Rectal smooth muscle tissue (tissue), 1 donor: ENCODE measurements around the gene LTB4R.

Experiments used
- H3K27ac ChIP-seq: one replicate; pipeline ENCODE4 v1.7.0; 2013; ENCODE audit warnings: low read depth, low read length, inconsistent platforms
- H3K27me3 ChIP-seq: one replicate; pipeline ENCODE4 v1.7.0; 2013; ENCODE audit warnings: low read length; ENCODE audit not compliant: control insufficient read depth, insufficient read depth
- H3K36me3 ChIP-seq: one replicate; pipeline ENCODE4 v1.7.0; 2013; ENCODE audit warnings: low read length; ENCODE audit not compliant: control insufficient read depth, insufficient read depth
- H3K4me1 ChIP-seq: one replicate; pipeline ENCODE4 v1.7.0; 2013; ENCODE audit warnings: low read length; ENCODE audit not compliant: control insufficient read depth, insufficient read depth
- H3K4me3 ChIP-seq: one replicate; pipeline ENCODE4 v1.7.0; 2013; ENCODE audit warnings: low read length
- H3K9ac ChIP-seq: one replicate; pipeline ENCODE4 v1.7.0; 2013; ENCODE audit warnings: low read length

LTB4R gene

GRCh38 chr14:24282736-24283135, 28.6 kb upstream of the LTB4R start:
- Histone ChIP-seq H3K9ac (no peak overlapping the region), H3K27me3 (no peaks in the 10 kb centered on the region), H3K27ac (no peak overlapping the region), H3K36me3 (no peaks in the 10 kb centered on the region), H3K4me1 (no peaks in the 10 kb centered on the region), H3K4me3 (no peak overlapping the region)

- Histone ChIP-seq H3K27ac (no peak overlapping the region), H3K9ac (no peak overlapping the region), H3K4me3 (no peak overlapping the region), H3K27me3 (no peaks in the 10 kb centered on the region), H3K4me1 (no peaks in the 10 kb centered on the region), H3K36me3 (no peaks in the 10 kb centered on the region)
These were observed 27.4 kb upstream of the LTB4R start for GRCh38 chr14:24283796-24284460.

GRCh38 chr14:24284501-24285035, 26.7 kb upstream of the LTB4R start:
- Histone ChIP-seq H3K9ac (no peak overlapping the region), H3K4me1 (no peaks in the 10 kb centered on the region)

GRCh38 chr14:24285351-24285750, 26.0 kb upstream of the LTB4R start:
- Histone ChIP-seq H3K27me3 (no peaks in the 10 kb centered on the region), H3K4me3 (no peak overlapping the region), H3K4me1 (no peaks in the 10 kb centered on the region), H3K9ac (no peak overlapping the region), H3K36me3 (peaks cover 9% of the 10 kb centered on the region), H3K27ac (no peak overlapping the region)

More at GRCh38 chr14:24284501-24285035, 26.7 kb upstream of the LTB4R start:
- peaks cover 3% of the 10 kb centered on the region for H3K36me3 ChIP-seq
- H3K4me3 ChIP-seq = no peak overlapping the region
- H3K27me3 ChIP-seq = no peaks in the 10 kb centered on the region
- H3K27ac ChIP-seq = no peak overlapping the region

- H3K27me3 ChIP-seq = no peaks in the 10 kb centered on the region
- no peak overlapping the region for H3K9ac ChIP-seq
- no peaks in the 10 kb centered on the region for H3K4me1 ChIP-seq
- H3K27ac ChIP-seq = no peak overlapping the region
- H3K36me3 ChIP-seq = peaks cover 26% of the 10 kb centered on the region
- no peak overlapping the region for H3K4me3 ChIP-seq
These were observed 24.3 kb upstream of the LTB4R start for GRCh38 chr14:24286996-24287395.

- Histone ChIP-seq H3K27ac (no peak overlapping the region), H3K4me1 (no peaks in the 10 kb centered on the region), H3K36me3 (peaks cover 34% of the 10 kb centered on the region), H3K27me3 (no peaks in the 10 kb centered on the region), H3K9ac (no peak overlapping the region), H3K4me3 (no peak overlapping the region)
These were observed 21.5 kb upstream of the LTB4R start for GRCh38 chr14:24289649-24290280.

GRCh38 chr14:24290746-24291145, 20.6 kb upstream of the LTB4R start:
- Histone ChIP-seq H3K9ac (no peak overlapping the region), H3K4me3 (no peak overlapping the region), H3K36me3 (peaks cover 38% of the 10 kb centered on the region), H3K27me3 (no peaks in the 10 kb centered on the region), H3K4me1 (no peaks in the 10 kb centered on the region), H3K27ac (no peak overlapping the region)

- H3K36me3 ChIP-seq = peaks cover 47% of the 10 kb centered on the region
These were observed 19.7 kb upstream of the LTB4R start for GRCh38 chr14:24291446-24292117.

GRCh38 chr14:24292118-24292807, 19.0 kb upstream of the LTB4R start:
- Histone ChIP-seq H3K4me1 (no peaks in the 10 kb centered on the region), H3K4me3 (no peak overlapping the region), H3K9ac (no peak overlapping the region), H3K36me3 (peaks cover 47% of the 10 kb centered on the region), H3K27ac (no peak overlapping the region), H3K27me3 (no peaks in the 10 kb centered on the region)

More at GRCh38 chr14:24291446-24292117, 19.7 kb upstream of the LTB4R start:
- Histone ChIP-seq H3K4me3 (no peak overlapping the region), H3K27ac (no peak overlapping the region), H3K27me3 (no peaks in the 10 kb centered on the region), H3K9ac (no peak overlapping the region), H3K4me1 (no peaks in the 10 kb centered on the region)

GRCh38 chr14:24293525-24293924, 17.8 kb upstream of the LTB4R start:
- H3K36me3 ChIP-seq = peaks cover 47% of the 10 kb centered on the region
- no peak overlapping the region for H3K9ac ChIP-seq
- no peaks in the 10 kb centered on the region for H3K27me3 ChIP-seq
- no peaks in the 10 kb centered on the region for H3K4me1 ChIP-seq
- H3K4me3 ChIP-seq = no peak overlapping the region
- no peak overlapping the region for H3K27ac ChIP-seq

GRCh38 chr14:24296341-24297157, 14.8 kb upstream of the LTB4R start:
- H3K9ac ChIP-seq = no peak overlapping the region
- H3K4me1 ChIP-seq = peaks cover 13% of the 10 kb centered on the region
- H3K36me3 ChIP-seq = peaks cover 26% of the 10 kb centered on the region
- H3K27ac ChIP-seq = no peak overlapping the region
- no peaks in the 10 kb centered on the region for H3K27me3 ChIP-seq
- no peak overlapping the region for H3K4me3 ChIP-seq
